H1 (cell line): ENCODE results near the gene OR10AD1. TPM values are rescaled to one million over a fixed set of nuclear protein-coding genes. Genes with fewer than 3 reads are reported as not detected.

ENCODE experiments used
- GTF2F1 ChIP-seq: IDR thresholded peaks from 2 replicates; pipeline ENCODE4 v1.6.1; 2012; ENCODE audit warnings: low read depth, low read length, improper control_type of control experiment, borderline replicate concordance
- SUZ12 ChIP-seq: fragments of 200-600 bp; sonication (generic); IDR thresholded peaks from 2 replicates; pipeline ENCODE4 v1.6.1; 2012; ENCODE audit warnings: mild to moderate bottlenecking, inconsistent platforms, low read length, moderate library complexity, mixed read lengths
- polyA plus RNA-seq, 7 experiments: library from polyadenylated mRNA; depleted of rRNA in 3 of 7; stranded (reverse) in 5 of 7; unstranded in 2 of 7; fragments of >200 nt in 5 of 7; fragments of 200-250 nt in 2 of 7; gene quantifications; 1 replicate in 5 of 7; 2 replicates in 1 of 7; 4 replicates in 1 of 7; pipeline versions ENCODE4 v1.2.1 to v1.2.3, GENCODE V29; 2011 to 2013; ENCODE audit warnings: missing spikeins in 2 of 7, mixed read lengths in 2 of 7
- total RNA-seq: library from RNA; stranded (reverse); fragmentation: NEBNext Ultra II Directional; extraction: Animal tissue kit (Norgen Biotek cat#: 25700); gene quantifications from 2 replicates; pipeline ENCODE4 v1.2.1, GENCODE V29; 2021
- TF ChIP-seq, protein P1 (sequence below): fragments of 300-600 bp; sonication (generic); IDR thresholded peaks from 2 replicates; pipeline ENCODE4 v1.7.1; 2012; ENCODE audit warnings: low read length, moderate library complexity, mild to moderate bottlenecking, inconsistent platforms; ENCODE audit not compliant: insufficient replicate concordance

OR10AD1 gene
- total and polyA plus RNA-seq, 2 of the 8 experiments (the other 6 are each of a cell fraction or from before 2014, with no cell fraction given), result not detected

DNA sequence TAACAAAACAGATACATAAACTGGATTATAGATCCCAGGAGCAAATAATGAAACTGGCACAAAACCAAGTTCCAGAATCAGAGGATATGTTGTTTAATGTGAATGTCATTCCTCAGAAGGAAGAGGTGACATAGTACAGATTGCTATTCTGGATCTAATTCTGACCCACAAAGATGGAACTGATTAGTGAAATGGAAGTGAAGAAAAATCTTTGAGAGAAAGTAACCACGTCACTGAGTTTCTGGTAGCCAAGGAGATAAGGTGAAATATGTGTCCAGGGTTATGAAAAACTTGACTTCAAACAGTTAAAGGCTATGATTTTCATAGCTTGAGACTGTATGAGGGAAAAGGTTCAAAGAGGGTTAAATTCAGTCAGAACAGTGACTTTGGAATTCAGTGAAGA, 8.3 kb downstream of the OR10AD1 start (continued):
- TF ChIP-seq, protein P1, sequence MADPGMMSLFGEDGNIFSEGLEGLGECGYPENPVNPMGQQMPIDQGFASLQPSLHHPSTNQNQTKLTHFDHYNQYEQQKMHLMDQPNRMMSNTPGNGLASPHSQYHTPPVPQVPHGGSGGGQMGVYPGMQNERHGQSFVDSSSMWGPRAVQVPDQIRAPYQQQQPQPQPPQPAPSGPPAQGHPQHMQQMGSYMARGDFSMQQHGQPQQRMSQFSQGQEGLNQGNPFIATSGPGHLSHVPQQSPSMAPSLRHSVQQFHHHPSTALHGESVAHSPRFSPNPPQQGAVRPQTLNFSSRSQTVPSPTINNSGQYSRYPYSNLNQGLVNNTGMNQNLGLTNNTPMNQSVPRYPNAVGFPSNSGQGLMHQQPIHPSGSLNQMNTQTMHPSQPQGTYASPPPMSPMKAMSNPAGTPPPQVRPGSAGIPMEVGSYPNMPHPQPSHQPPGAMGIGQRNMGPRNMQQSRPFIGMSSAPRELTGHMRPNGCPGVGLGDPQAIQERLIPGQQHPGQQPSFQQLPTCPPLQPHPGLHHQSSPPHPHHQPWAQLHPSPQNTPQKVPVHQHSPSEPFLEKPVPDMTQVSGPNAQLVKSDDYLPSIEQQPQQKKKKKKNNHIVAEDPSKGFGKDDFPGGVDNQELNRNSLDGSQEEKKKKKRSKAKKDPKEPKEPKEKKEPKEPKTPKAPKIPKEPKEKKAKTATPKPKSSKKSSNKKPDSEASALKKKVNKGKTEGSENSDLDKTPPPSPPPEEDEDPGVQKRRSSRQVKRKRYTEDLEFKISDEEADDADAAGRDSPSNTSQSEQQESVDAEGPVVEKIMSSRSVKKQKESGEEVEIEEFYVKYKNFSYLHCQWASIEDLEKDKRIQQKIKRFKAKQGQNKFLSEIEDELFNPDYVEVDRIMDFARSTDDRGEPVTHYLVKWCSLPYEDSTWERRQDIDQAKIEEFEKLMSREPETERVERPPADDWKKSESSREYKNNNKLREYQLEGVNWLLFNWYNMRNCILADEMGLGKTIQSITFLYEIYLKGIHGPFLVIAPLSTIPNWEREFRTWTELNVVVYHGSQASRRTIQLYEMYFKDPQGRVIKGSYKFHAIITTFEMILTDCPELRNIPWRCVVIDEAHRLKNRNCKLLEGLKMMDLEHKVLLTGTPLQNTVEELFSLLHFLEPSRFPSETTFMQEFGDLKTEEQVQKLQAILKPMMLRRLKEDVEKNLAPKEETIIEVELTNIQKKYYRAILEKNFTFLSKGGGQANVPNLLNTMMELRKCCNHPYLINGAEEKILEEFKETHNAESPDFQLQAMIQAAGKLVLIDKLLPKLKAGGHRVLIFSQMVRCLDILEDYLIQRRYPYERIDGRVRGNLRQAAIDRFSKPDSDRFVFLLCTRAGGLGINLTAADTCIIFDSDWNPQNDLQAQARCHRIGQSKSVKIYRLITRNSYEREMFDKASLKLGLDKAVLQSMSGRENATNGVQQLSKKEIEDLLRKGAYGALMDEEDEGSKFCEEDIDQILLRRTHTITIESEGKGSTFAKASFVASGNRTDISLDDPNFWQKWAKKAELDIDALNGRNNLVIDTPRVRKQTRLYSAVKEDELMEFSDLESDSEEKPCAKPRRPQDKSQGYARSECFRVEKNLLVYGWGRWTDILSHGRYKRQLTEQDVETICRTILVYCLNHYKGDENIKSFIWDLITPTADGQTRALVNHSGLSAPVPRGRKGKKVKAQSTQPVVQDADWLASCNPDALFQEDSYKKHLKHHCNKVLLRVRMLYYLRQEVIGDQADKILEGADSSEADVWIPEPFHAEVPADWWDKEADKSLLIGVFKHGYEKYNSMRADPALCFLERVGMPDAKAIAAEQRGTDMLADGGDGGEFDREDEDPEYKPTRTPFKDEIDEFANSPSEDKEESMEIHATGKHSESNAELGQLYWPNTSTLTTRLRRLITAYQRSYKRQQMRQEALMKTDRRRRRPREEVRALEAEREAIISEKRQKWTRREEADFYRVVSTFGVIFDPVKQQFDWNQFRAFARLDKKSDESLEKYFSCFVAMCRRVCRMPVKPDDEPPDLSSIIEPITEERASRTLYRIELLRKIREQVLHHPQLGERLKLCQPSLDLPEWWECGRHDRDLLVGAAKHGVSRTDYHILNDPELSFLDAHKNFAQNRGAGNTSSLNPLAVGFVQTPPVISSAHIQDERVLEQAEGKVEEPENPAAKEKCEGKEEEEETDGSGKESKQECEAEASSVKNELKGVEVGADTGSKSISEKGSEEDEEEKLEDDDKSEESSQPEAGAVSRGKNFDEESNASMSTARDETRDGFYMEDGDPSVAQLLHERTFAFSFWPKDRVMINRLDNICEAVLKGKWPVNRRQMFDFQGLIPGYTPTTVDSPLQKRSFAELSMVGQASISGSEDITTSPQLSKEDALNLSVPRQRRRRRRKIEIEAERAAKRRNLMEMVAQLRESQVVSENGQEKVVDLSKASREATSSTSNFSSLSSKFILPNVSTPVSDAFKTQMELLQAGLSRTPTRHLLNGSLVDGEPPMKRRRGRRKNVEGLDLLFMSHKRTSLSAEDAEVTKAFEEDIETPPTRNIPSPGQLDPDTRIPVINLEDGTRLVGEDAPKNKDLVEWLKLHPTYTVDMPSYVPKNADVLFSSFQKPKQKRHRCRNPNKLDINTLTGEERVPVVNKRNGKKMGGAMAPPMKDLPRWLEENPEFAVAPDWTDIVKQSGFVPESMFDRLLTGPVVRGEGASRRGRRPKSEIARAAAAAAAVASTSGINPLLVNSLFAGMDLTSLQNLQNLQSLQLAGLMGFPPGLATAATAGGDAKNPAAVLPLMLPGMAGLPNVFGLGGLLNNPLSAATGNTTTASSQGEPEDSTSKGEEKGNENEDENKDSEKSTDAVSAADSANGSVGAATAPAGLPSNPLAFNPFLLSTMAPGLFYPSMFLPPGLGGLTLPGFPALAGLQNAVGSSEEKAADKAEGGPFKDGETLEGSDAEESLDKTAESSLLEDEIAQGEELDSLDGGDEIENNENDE, result no peak
- TF ChIP-seq SUZ12 (no peak), GTF2F1 (no peak)
